ENCODE results near the gene GCM1. TPM values are rescaled to one million over a fixed set of nuclear protein-coding genes. Genes with fewer than 3 reads are reported as not detected.
A peak's percentile ranks its signal among the peaks of the same experiment; 100 is the strongest.

Gene GCM1
- total RNA-seq, 4 donors from 2014 or later = not detected

GRCh38 chr6:53111865-53112264 is 36.8 kb downstream of the GCM1 start:
- ATAC-seq = no peak
- no peak overlapping the region for H3K27ac ChIP-seq
- intact Hi-C loops (cut with DNase I; ENCODE audit: low total_unique reads) = no loop called here
- no peak for DNase-seq
- H3K27me3 ChIP-seq = no peaks in the 10 kb centered on the region
- no peak overlapping the region for H3K4me3 ChIP-seq
- no peaks in the 10 kb centered on the region for H3K36me3 ChIP-seq
- no peaks in the 10 kb centered on the region for H3K4me1 ChIP-seq
- no peaks in the 10 kb centered on the region for H3K9me3 ChIP-seq
- TF ChIP-seq POLR2A (IDR thresholded peaks at IDR 0.05) (no peak), CTCF (IDR thresholded peaks at IDR 0.05 in 4 of 5, conservative IDR thresholded peaks at IDR 0.05 in 1 of 5) (no peak)
- in situ Hi-C loops (cut with MboI; ENCODE audit: low sequenced_read_pairs in 4 of 4) = no loop called here

DNA sequence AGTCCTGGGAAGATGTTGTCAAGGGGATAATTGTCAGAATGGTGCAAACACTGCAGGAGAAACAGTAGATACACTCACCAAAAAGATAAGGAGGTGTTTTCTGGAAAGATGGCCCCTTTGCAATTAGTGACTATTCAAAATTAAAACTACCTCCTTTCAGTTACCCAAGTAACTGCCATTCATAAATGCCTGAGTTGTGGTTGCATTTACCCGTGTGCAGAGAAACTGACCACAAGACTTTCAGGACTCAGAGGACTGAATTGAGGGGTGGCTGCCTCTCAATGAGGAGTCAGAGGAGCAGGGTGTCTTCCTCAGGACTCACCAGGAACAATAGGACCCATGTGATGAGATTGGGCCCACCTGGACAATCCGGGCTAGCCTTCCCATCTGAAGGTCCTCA is 39.0 kb downstream of the GCM1 start:
- ATAC-seq (no peak), DNase-seq (no peak)
- no peak for TF ChIP-seq CTCF (IDR thresholded peaks at IDR 0.05 in 4 of 5, conservative IDR thresholded peaks at IDR 0.05 in 1 of 5)
- TF ChIP-seq POLR2A (IDR thresholded peaks at IDR 0.05) = no peak
- Histone ChIP-seq H3K36me3 (no peaks in the 10 kb centered on the region), H3K27me3 (no peaks in the 10 kb centered on the region), H3K9me3 (no peaks in the 10 kb centered on the region), H3K4me1 (no peaks in the 10 kb centered on the region), H3K27ac (peak overlapping the region in 2 of 4 donors; percentile 29 to 42), H3K4me3 (no peak overlapping the region)
- in situ Hi-C loops (cut with MboI; ENCODE audit: low sequenced_read_pairs in 4 of 4) (no loop called here), intact Hi-C loops (cut with DNase I; ENCODE audit: low total_unique reads) (no loop called here)

DNA sequence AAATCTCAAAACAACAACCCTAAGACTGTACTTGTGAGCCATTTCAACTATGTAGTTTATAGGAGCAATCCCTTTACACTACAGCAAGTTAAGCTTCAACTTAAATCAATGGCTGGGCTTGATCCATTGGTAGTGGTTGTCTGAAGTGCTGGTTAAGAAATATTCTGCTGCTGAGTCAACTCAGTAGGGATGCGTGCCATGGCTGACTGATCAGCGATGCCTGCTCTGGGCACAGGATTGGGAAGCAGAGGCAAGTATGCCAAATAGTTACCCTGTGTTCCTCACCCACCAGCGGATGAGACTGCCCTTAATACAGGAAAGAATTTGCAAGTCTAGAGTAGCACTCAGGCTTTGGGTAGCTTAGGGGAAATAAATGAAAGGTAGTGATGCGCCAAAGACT is 41.5 kb downstream of the GCM1 start:
- DNase-seq (no peak), ATAC-seq (no peak)
- Histone ChIP-seq H3K9me3 (no peaks in the 10 kb centered on the region), H3K27ac (peak overlapping the region; percentile 45 to 63 (median 48)), H3K36me3 (peaks cover 1 to 16% of the 10 kb centered on the region in 2 donors), H3K4me1 (no peaks in the 10 kb centered on the region), H3K4me3 (no peak overlapping the region), H3K27me3 (no peaks in the 10 kb centered on the region)
- no peak for TF ChIP-seq CTCF (IDR thresholded peaks at IDR 0.05 in 4 of 5, conservative IDR thresholded peaks at IDR 0.05 in 1 of 5)
- TF ChIP-seq POLR2A (IDR thresholded peaks at IDR 0.05) = no peak
- in situ Hi-C loops (cut with MboI; ENCODE audit: low sequenced_read_pairs in 4 of 4) (no loop called here), intact Hi-C loops (cut with DNase I; ENCODE audit: low total_unique reads) (no loop called here)

DNA sequence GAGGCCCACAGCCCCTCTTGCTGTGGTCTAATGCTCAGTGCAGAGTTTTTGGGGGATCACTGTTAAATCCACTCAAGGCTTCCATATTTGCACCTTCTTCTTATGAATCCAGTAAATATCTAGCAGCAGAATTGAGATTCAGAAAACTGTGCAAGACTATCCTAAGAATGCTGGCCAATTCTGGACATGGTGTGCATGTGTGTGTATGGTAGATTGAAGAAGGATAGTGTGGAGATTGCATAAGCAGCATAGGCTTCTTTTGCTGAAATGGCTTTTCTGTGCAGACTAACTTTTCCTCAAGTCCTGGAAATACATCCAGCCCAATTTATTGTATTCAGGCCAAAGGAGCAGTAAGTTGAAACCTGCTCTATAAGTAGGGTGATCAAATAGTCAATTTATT is 43.7 kb downstream of the GCM1 start:
- intact Hi-C loops (cut with DNase I; ENCODE audit: low total_unique reads) (no loop called here), in situ Hi-C loops (cut with MboI; ENCODE audit: low sequenced_read_pairs in 4 of 4) (no loop called here)
- Histone ChIP-seq H3K36me3 (peaks cover 2 to 35% of the 10 kb centered on the region in 2 donors), H3K9me3 (no peaks in the 10 kb centered on the region), H3K4me1 (no peaks in the 10 kb centered on the region), H3K4me3 (no peak overlapping the region), H3K27ac (no peak overlapping the region), H3K27me3 (no peaks in the 10 kb centered on the region)
- DNase-seq (no peak), ATAC-seq (no peak)
- TF ChIP-seq POLR2A (IDR thresholded peaks at IDR 0.05) (no peak), CTCF (IDR thresholded peaks at IDR 0.05 in 4 of 5, conservative IDR thresholded peaks at IDR 0.05 in 1 of 5) (no peak)

DNA sequence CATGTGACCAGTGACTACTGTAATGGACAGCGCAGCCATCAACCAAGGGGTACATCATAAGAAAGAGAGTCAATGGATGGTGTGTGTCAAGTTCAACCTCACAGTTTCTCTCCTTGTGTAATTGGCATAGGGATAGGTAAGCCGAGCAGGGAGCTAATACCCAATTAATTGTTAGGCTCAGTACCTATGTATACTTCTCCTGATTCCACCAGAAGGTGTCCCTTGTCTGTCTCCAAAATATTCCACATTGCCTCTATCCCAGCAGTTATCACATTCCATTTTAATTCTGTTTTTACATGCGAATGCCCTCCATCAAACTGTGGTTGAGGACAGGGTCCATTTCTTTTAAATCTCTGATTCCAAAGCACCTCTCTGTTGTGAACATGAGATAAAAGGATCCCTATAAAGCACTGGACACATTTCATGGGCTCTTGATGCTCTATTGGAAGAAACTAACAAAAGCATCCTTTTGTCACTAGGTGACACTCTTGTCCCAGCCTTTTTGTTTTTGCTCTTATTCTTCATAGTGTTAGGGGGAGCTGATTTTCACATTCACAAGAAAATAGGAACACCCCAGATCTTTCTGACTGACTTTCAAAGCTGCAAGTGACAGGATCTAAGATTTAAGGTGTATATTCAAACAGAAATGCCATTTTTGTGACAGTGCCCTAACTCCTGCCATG is 44.5 kb downstream of the GCM1 start:
- TF ChIP-seq POLR2A (IDR thresholded peaks at IDR 0.05) (no peak), CTCF (IDR thresholded peaks at IDR 0.05 in 4 of 5, conservative IDR thresholded peaks at IDR 0.05 in 1 of 5) (no peak)
- H3K27me3 ChIP-seq = no peaks in the 10 kb centered on the region
- in situ Hi-C loops (cut with MboI; ENCODE audit: low sequenced_read_pairs in 4 of 4) (no loop called here), intact Hi-C loops (cut with DNase I; ENCODE audit: low total_unique reads) (no loop called here)
- no peaks in the 10 kb centered on the region for H3K4me1 ChIP-seq
- ATAC-seq (no peak), DNase-seq (no peak)
- H3K27ac ChIP-seq = no peak overlapping the region
- no peaks in the 10 kb centered on the region for H3K9me3 ChIP-seq
- peaks cover 2 to 42% of the 10 kb centered on the region in 2 donors for H3K36me3 ChIP-seq
- no peak overlapping the region for H3K4me3 ChIP-seq

Data from gastrocnemius medialis (tissue), 4 donors.